Activated CD8-positive, alpha-beta T cell treated with anti-CD3 and anti-CD28 coated beads, Interleukin-2, amount 10 ng/mL, durations not matched to agents 7 days and 5 days (primary cell): ENCODE measurements around the gene LIPG. TPM values are rescaled to one million over a fixed set of nuclear protein-coding genes. Genes with fewer than 3 reads are reported as not detected.
"Not testable (repeated sequence)": the region's sequence is repeated elsewhere in the genome, so short reads cannot be mapped to it uniquely, and the experiment has no call there.

Experiments used
- ATAC-seq: fragments of 150-1000 bp; cut with Tn5 transposase; one replicate; pipeline ENCODE4 v1.10.0; 2021; ENCODE audit warnings: moderate library complexity
- CTCF ChIA-PET: fragments of 350-600 bp; sonication (Branson Sonifier 250); formaldehyde crosslinking; loops from one replicate; lab custom pipeline; 2021; ENCODE audit warnings: antibody characterized with exemption; lab: Charles Lee
- POLR2A ChIA-PET: fragments of 350-600 bp; sonication (Branson Sonifier 250); formaldehyde crosslinking; loops from one replicate; lab custom pipeline; 2021; ENCODE audit warnings: antibody characterized with exemption; lab: Charles Lee
- DNase-seq: peaks from one replicate; pipeline ENCODE4 v3.0.0-alpha.2; 2020
- H3K27ac Mint-ChIP-seq: one replicate; pipeline ENCODE4 v1.8.0; 2021; ENCODE audit warnings: mild to moderate bottlenecking, mixed read lengths
- H3K27me3 Mint-ChIP-seq: one replicate; pipeline ENCODE4 v1.8.0; 2021; ENCODE audit warnings: low read depth, mixed read lengths
- H3K36me3 Mint-ChIP-seq: one replicate; pipeline ENCODE4 v1.8.0; 2021; ENCODE audit warnings: low read depth, mixed read lengths
- H3K4me1 Mint-ChIP-seq: one replicate; pipeline ENCODE4 v1.8.0; 2021; ENCODE audit warnings: low read depth, mixed read lengths
- H3K4me3 Mint-ChIP-seq: one replicate; pipeline ENCODE4 v1.8.0; 2021; ENCODE audit warnings: mild to moderate bottlenecking, mixed read lengths
- H3K9me3 Mint-ChIP-seq: one replicate; pipeline ENCODE4 v1.8.0; 2022; ENCODE audit warnings: mixed read lengths; ENCODE audit not compliant: insufficient read depth
- total RNA-seq, 2 experiments: library from RNA; stranded (reverse); gene quantifications; one replicate each; pipeline ENCODE4 v1.2.3, GENCODE V29; 2021

The LIPG gene
- total RNA-seq, 2 experiments from 2014 or later: 0.11 TPM; not detected in 1

GRCh38 chr18:49563701-49564517, 2.1 kb downstream of the LIPG start:
- CTCF ChIA-PET: no interaction called here
- POLR2A ChIA-PET: no interaction called here
- H3K36me3 Mint-ChIP-seq: no peaks in the 10 kb centered on the region
- no peak overlapping the region for H3K27ac Mint-ChIP-seq
- H3K27me3 Mint-ChIP-seq: peaks cover 73% of the 10 kb centered on the region
- no peak overlapping the region for H3K4me3 Mint-ChIP-seq
- ATAC-seq (no peak), DNase-seq (no peak)
- peaks cover 27% of the 10 kb centered on the region for H3K4me1 Mint-ChIP-seq
- no peaks in the 10 kb centered on the region for H3K9me3 Mint-ChIP-seq

GRCh38 chr18:49564518-49564834, 2.6 kb downstream of the LIPG start:
- H3K27me3 Mint-ChIP-seq: peaks cover 68% of the 10 kb centered on the region
- ChIA-PET POLR2A (no interaction called here), CTCF (no interaction called here)
- peaks cover 27% of the 10 kb centered on the region for H3K4me1 Mint-ChIP-seq
- no peak overlapping the region for H3K4me3 Mint-ChIP-seq
- no peak overlapping the region for H3K27ac Mint-ChIP-seq
- no peaks in the 10 kb centered on the region for H3K9me3 Mint-ChIP-seq
- DNase-seq (no peak), ATAC-seq (no peak)
- no peaks in the 10 kb centered on the region for H3K36me3 Mint-ChIP-seq

GRCh38 chr18:49565101-49565500, 3.2 kb downstream of the LIPG start:
- Mint-ChIP-seq H3K4me1 (peaks cover 27% of the 10 kb centered on the region), H3K4me3 (no peak overlapping the region), H3K36me3 (no peaks in the 10 kb centered on the region), H3K27me3 (peaks cover 64% of the 10 kb centered on the region), H3K27ac (no peak overlapping the region), H3K9me3 (no peaks in the 10 kb centered on the region)
- ChIA-PET CTCF (interaction anchor here (1.5 kb wide), 1 partner anchor 296 kb away, joined by 3 read pairs; no protein-coding TSS in a partner anchor), POLR2A (no interaction called here)
- ATAC-seq (no peak), DNase-seq (no peak)

GRCh38 chr18:49565612-49566011, 3.8 kb downstream of the LIPG start:
- POLR2A ChIA-PET: no interaction called here

GRCh38 chr18:49566217-49566770, 4.4 kb downstream of the LIPG start:
- ATAC-seq (no peak), DNase-seq (no peak)
- POLR2A ChIA-PET: no interaction called here
- Mint-ChIP-seq H3K4me1 (peaks cover 18% of the 10 kb centered on the region), H3K27ac (no peak overlapping the region), H3K27me3 (peaks cover 53% of the 10 kb centered on the region), H3K4me3 (no peak overlapping the region), H3K9me3 (no peaks in the 10 kb centered on the region), H3K36me3 (no peaks in the 10 kb centered on the region)
- CTCF ChIA-PET: interaction anchor here (1.5 kb wide), 1 partner anchor 294 kb away, joined by 3 read pairs; no protein-coding TSS in a partner anchor

More at GRCh38 chr18:49565612-49566011, 3.8 kb downstream of the LIPG start:
- peaks cover 23% of the 10 kb centered on the region for H3K4me1 Mint-ChIP-seq
- H3K27me3 Mint-ChIP-seq: peaks cover 59% of the 10 kb centered on the region
- ATAC-seq (no peak), DNase-seq (no peak)
- CTCF ChIA-PET: interaction anchor here (1.5 kb wide), 1 partner anchor 295 kb away, joined by 3 read pairs; no protein-coding TSS in a partner anchor
- H3K27ac Mint-ChIP-seq: no peak overlapping the region
- H3K9me3 Mint-ChIP-seq: no peaks in the 10 kb centered on the region
- H3K4me3 Mint-ChIP-seq: no peak overlapping the region
- no peaks in the 10 kb centered on the region for H3K36me3 Mint-ChIP-seq

- no peak overlapping the region for H3K4me3 Mint-ChIP-seq
- peaks cover 46% of the 10 kb centered on the region for H3K27me3 Mint-ChIP-seq
- no peaks in the 10 kb centered on the region for H3K36me3 Mint-ChIP-seq
- no peak overlapping the region for H3K27ac Mint-ChIP-seq
- no peaks in the 10 kb centered on the region for H3K9me3 Mint-ChIP-seq
- ChIA-PET POLR2A (no interaction called here), CTCF (no interaction called here)
- DNase-seq: no peak
- H3K4me1 Mint-ChIP-seq: peaks cover 12% of the 10 kb centered on the region
- ATAC-seq: no peak
Observed at GRCh38 chr18:49566985-49567384, 5.1 kb downstream of the LIPG start.

GRCh38 chr18:49569724-49570123, 7.9 kb downstream of the LIPG start:
- Mint-ChIP-seq H3K9me3 (no peaks in the 10 kb centered on the region), H3K27ac (no peak overlapping the region), H3K27me3 (peaks cover 20% of the 10 kb centered on the region), H3K36me3 (no peaks in the 10 kb centered on the region), H3K4me3 (no peak overlapping the region), H3K4me1 (no peaks in the 10 kb centered on the region)
- ChIA-PET POLR2A (interaction anchor here (0.7 kb wide), 1 partner anchor 68 kb away, joined by 3 read pairs; no protein-coding TSS in a partner anchor), CTCF (interaction anchor here (1.1 kb wide), 1 partner anchor 8 kb away, joined by 3 read pairs; the partner anchor contains the start of gene LIPG)
- ATAC-seq (no peak), DNase-seq (no peak)

- Mint-ChIP-seq H3K9me3 (no peaks in the 10 kb centered on the region), H3K36me3 (no peaks in the 10 kb centered on the region), H3K27me3 (peaks cover 12% of the 10 kb centered on the region), H3K4me1 (no peaks in the 10 kb centered on the region), H3K27ac (no peak overlapping the region), H3K4me3 (no peak overlapping the region)
- ChIA-PET POLR2A (no interaction called here), CTCF (interaction anchor here (1.1 kb wide), 1 partner anchor 9 kb away, joined by 3 read pairs; the partner anchor contains the start of gene LIPG)
- DNase-seq: no peak
- no peak for ATAC-seq
Observed at GRCh38 chr18:49570836-49571235, 9.0 kb downstream of the LIPG start.

- no peaks in the 10 kb centered on the region for H3K9me3 Mint-ChIP-seq
- H3K27me3 Mint-ChIP-seq: peaks cover 1% of the 10 kb centered on the region
- no peaks in the 10 kb centered on the region for H3K4me1 Mint-ChIP-seq
- POLR2A ChIA-PET: no interaction called here
- H3K4me3 Mint-ChIP-seq: no peak overlapping the region
- DNase-seq (no peak), ATAC-seq (no peak)
- no peaks in the 10 kb centered on the region for H3K36me3 Mint-ChIP-seq
- CTCF ChIA-PET: no interaction called here
- H3K27ac Mint-ChIP-seq: no peak overlapping the region
Observed at GRCh38 chr18:49572611-49573345, 10.9 kb downstream of the LIPG start.

- no peaks in the 10 kb centered on the region for H3K4me1 Mint-ChIP-seq
- ChIA-PET CTCF (no interaction called here), POLR2A (no interaction called here)
- no peaks in the 10 kb centered on the region for H3K27me3 Mint-ChIP-seq
- DNase-seq: no peak
- no peak for ATAC-seq
- no peaks in the 10 kb centered on the region for H3K36me3 Mint-ChIP-seq
- H3K4me3 Mint-ChIP-seq: no peak overlapping the region
- H3K9me3 Mint-ChIP-seq: no peaks in the 10 kb centered on the region
- no peak overlapping the region for H3K27ac Mint-ChIP-seq
Observed at GRCh38 chr18:49573835-49574234, 12.0 kb downstream of the LIPG start.

- H3K9me3 Mint-ChIP-seq, H3K4me3 Mint-ChIP-seq, ATAC-seq, H3K4me1 Mint-ChIP-seq, DNase-seq, H3K27ac Mint-ChIP-seq, H3K36me3 Mint-ChIP-seq, POLR2A ChIA-PET: not testable (repeated sequence)
- H3K27me3 Mint-ChIP-seq: peaks cover 25% of the 10 kb centered on the region
- CTCF ChIA-PET: interaction anchor here (0.6 kb wide), 1 partner anchor 813 kb away, joined by 3 read pairs; no protein-coding TSS in a partner anchor
Observed at GRCh38 chr18:49579041-49579440, 17.2 kb downstream of the LIPG start.

- CTCF ChIA-PET, ATAC-seq: not testable (repeated sequence)
Observed at GRCh38 chr18:49579583-49579982, 17.7 kb downstream of the LIPG start.

More at GRCh38 chr18:49579583-49579982, 17.7 kb downstream of the LIPG start:
- DNase-seq, H3K36me3 Mint-ChIP-seq, H3K9me3 Mint-ChIP-seq, H3K4me3 Mint-ChIP-seq, POLR2A ChIA-PET, H3K27ac Mint-ChIP-seq, H3K4me1 Mint-ChIP-seq: not testable (repeated sequence)
- H3K27me3 Mint-ChIP-seq: peaks cover 25% of the 10 kb centered on the region
